ENCODE data around the gene AMBRA1. TPM values are rescaled to one million over a fixed set of nuclear protein-coding genes. Genes with fewer than 3 reads are reported as not detected.

AMBRA1 gene
- total and polyA plus RNA-seq, 2 of the 8 experiments (the other 6 are each of a cell fraction or from before 2014, with no cell fraction given): 14.2 to 37.4 TPM

DNA sequence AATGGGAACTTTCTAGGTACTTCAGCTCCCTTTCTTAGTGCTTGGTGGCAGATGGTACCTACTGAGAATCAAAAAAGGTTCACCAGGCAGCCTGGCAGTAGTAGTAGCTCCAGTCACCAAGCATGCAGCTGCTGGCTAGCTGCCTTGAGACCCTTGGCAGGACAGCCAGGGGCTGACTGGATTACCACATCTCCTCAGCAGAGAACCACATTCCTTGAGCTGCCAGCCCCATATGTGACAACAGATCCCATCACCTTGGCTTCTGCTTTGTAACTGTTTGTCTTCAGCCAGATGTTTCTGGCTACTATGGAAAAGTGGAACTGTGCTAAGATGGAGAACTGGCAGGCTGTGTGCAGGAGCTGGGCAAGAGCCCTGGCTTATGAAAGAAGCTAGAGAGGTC is 162.6 kb downstream of the AMBRA1 start:
- no peak overlapping the region for H3K4me3 ChIP-seq (ENCODE audit: extremely low read depth in 1 of 4, insufficient read depth in 2 of 4, low read depth in 3 of 4, low read length in 4 of 4)
- peaks cover 3 to 4% of the 10 kb centered on the region in 2 experiments for H4K20me1 ChIP-seq (replicated peaks in 1 of 2; ENCODE audit: control insufficient read depth in 1 of 2, insufficient read depth in 2 of 2, low read length in 2 of 2)
- no peak overlapping the region for H2BK20ac ChIP-seq (ENCODE audit: low read length)
- no peak overlapping the region for H3K4ac ChIP-seq (replicated peaks; ENCODE audit: insufficient read length, low read depth, low read length)
- H3K27ac ChIP-seq (ENCODE audit: low read depth, low read length): no peak overlapping the region
- ChIA-PET POLR2A (ENCODE audit: partially characterized antibody) (no interaction called here), CTCF (ENCODE audit: partially characterized antibody) (interaction anchor here (0.6 to 2.7 kb wide), 8 partner anchors 10 to 114 kb away, joined by 3 to 9 read pairs (median 4); no protein-coding TSS in a partner anchor)
- H3K56ac ChIP-seq (replicated peaks; ENCODE audit: insufficient read length, low read depth, low read length): no peak overlapping the region
- no peaks in the 10 kb centered on the region for H3K79me2 ChIP-seq (ENCODE audit: control insufficient read depth in 1 of 2, insufficient read depth in 2 of 2, low read length in 2 of 2)
- no peaks in the 10 kb centered on the region for H3K23me2 ChIP-seq (ENCODE audit: low read depth, low read length)
- peaks cover 0 to 21% (median 6%) of the 10 kb centered on the region in 4 experiments; a peak in 4 of 8 replicates for H3K36me3 ChIP-seq (ENCODE audit: control insufficient read depth in 2 of 4, insufficient read depth in 4 of 4, low read length in 3 of 4)
- H4K5ac ChIP-seq (ENCODE audit: insufficient read length, low read depth, low read length): no peak overlapping the region
- H2AK5ac ChIP-seq (ENCODE audit: low read depth, low read length): no peak overlapping the region
- no peaks in the 10 kb centered on the region for H3K9me3 ChIP-seq (ENCODE audit: insufficient read depth in 2 of 2, low read depth in 1 of 2, low read length in 1 of 2)
- no peak overlapping the region for H3K4me2 ChIP-seq (ENCODE audit: insufficient read depth in 1 of 2, low read depth in 2 of 2, low read length in 2 of 2)
- FAIRE-seq: no peak
- no peak overlapping the region for H4K8ac ChIP-seq (ENCODE audit: extremely low read depth, insufficient read depth, low read length)
- H4K91ac ChIP-seq (replicated peaks; ENCODE audit: insufficient read length, low read length): no peak overlapping the region
- H3K79me1 ChIP-seq (ENCODE audit: low read depth, low read length): no peaks in the 10 kb centered on the region; the same call in 1 of the 2 replicates
- H3K9ac ChIP-seq (replicated peaks in 1 of 4; ENCODE audit: extremely low read depth in 1 of 4, low read depth in 3 of 4, low read length in 3 of 4): no peak overlapping the region
- H3K4me1 ChIP-seq (replicated peaks in 1 of 4; ENCODE audit: control insufficient read depth in 3 of 4, insufficient read depth in 4 of 4, low read length in 3 of 4): peaks cover 7 to 13% (median 7%) of the 10 kb centered on the region in 4 experiments
- no peak overlapping the region for H2BK5ac ChIP-seq (ENCODE audit: low read depth, low read length)
- no peak overlapping the region for H3K23ac ChIP-seq (ENCODE audit: insufficient read length)
- no peak for DNase-seq (ENCODE audit: low read depth in 1 of 2, low spot score in 2 of 2)
- H3K14ac ChIP-seq (ENCODE audit: insufficient read length): no peak overlapping the region
- no peak overlapping the region for H2BK15ac ChIP-seq (ENCODE audit: low read length)
- H3K27me3 ChIP-seq (replicated peaks in 1 of 4; ENCODE audit: control insufficient read depth in 3 of 4, extremely low read depth in 1 of 4, insufficient read depth in 3 of 4, low read length in 3 of 4): no peaks in the 10 kb centered on the region
- no peak overlapping the region for H2BK12ac ChIP-seq (ENCODE audit: low read depth, low read length)
- no peak overlapping the region for H2AFZ ChIP-seq (ENCODE audit: low read length)
- no peak overlapping the region for H2BK120ac ChIP-seq (replicated peaks; ENCODE audit: low read depth, low read length)
- H3K18ac ChIP-seq (ENCODE audit: extremely low read depth, low read length): no peak overlapping the region
- no peak for TF ChIP-seq RXRA (IDR thresholded peaks at IDR 0.05; ENCODE audit: insufficient read depth, low read depth, low read length)
- no peak for TF ChIP-seq TAF1 (IDR thresholded peaks at IDR 0.05; ENCODE audit: low read depth, low read length)
- TF ChIP-seq SP4 (IDR thresholded peaks at IDR 0.05; ENCODE audit: low read length): no peak
- TF ChIP-seq RNF2 (IDR thresholded peaks at IDR 0.05; ENCODE audit: borderline replicate concordance, low read depth, low read length, missing control alignments, poor library complexity, severe bottlenecking): no peak
- TF ChIP-seq YY1 (IDR thresholded peaks at IDR 0.05; ENCODE audit: low read depth, low read length): no peak
- no peak for TF ChIP-seq HDAC6 (IDR thresholded peaks at IDR 0.05; ENCODE audit: low read depth, low read length)
- no peak for TF ChIP-seq TCF12 (IDR thresholded peaks at IDR 0.05; ENCODE audit: low read depth, low read length)
- no peak for TF ChIP-seq CEBPB (IDR thresholded peaks at IDR 0.05; ENCODE audit: low read depth, low read length)
- no peak for TF ChIP-seq ASH2L (IDR thresholded peaks at IDR 0.05; ENCODE audit: low read length)
- TF ChIP-seq CHD1 (IDR thresholded peaks at IDR 0.05; ENCODE audit: low read depth, low read length): no peak
- TF ChIP-seq, protein P1, sequence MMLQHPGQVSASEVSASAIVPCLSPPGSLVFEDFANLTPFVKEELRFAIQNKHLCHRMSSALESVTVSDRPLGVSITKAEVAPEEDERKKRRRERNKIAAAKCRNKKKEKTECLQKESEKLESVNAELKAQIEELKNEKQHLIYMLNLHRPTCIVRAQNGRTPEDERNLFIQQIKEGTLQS (IDR thresholded peaks at IDR 0.05; ENCODE audit: insufficient read depth, low read depth, low read length): no peak
- no peak for TF ChIP-seq POLR2AphosphoS5 (IDR thresholded peaks at IDR 0.05; ENCODE audit: low read depth, low read length)

Measured in H1 (cell line).